Heart right ventricle (tissue), 16 donors: ENCODE results near the gene MESP1. TPM values are rescaled to one million over a fixed set of nuclear protein-coding genes. Genes with fewer than 3 reads are reported as not detected.

ENCODE experiments used
- ATAC-seq, 8 donors: fragments of 200-7000 bp; cut with Tn5 transposase; one replicate each; pipeline ENCODE4 v1.9.1; 2020; ENCODE audit warnings: mild to moderate bottlenecking in 8 of 8, moderate library complexity in 8 of 8, moderate number of reproducible peaks in 1 of 8
- DNase-seq, 2 donors: peaks; one replicate each; pipeline ENCODE4 v3.0.0-alpha.2; 2020
- H3K27ac ChIP-seq, 10 donors: fragments of 200-600 bp; sonication (generic) in 2 of 10; one replicate each; pipeline versions ENCODE4 v1.5.0 to v1.8.0; 2020 to 2022; ENCODE audit warnings: mild to moderate bottlenecking in 3 of 10
- H3K27me3 ChIP-seq, 7 donors: fragments of 200-600 bp; one replicate each; pipeline ENCODE4 v1.8.0; 2021 to 2022; ENCODE audit warnings: mild to moderate bottlenecking in 2 of 7
- H3K36me3 ChIP-seq, 9 donors: fragments of 200-600 bp; sonication (generic) in 1 of 9; one replicate each; pipeline versions ENCODE4 v1.5.0 to v1.8.0; 2020 to 2022; ENCODE audit warnings: mild to moderate bottlenecking in 2 of 9
- H3K4me1 ChIP-seq, 9 donors: fragments of 200-600 bp; sonication (generic) in 1 of 9; one replicate each; pipeline versions ENCODE4 v1.5.0 to v1.8.0; 2020 to 2022; ENCODE audit warnings: mild to moderate bottlenecking in 4 of 9
- H3K4me3 ChIP-seq, 10 donors: fragments of 200-600 bp; sonication (generic) in 2 of 10; one replicate each; pipeline versions ENCODE4 v1.5.0 to v1.8.0; 2020 to 2022; ENCODE audit warnings: mild to moderate bottlenecking in 7 of 10, moderate library complexity in 2 of 10
- H3K9me3 ChIP-seq, 11 donors: fragments of 200-600 bp in 10 of 11; sonication (generic) in 2 of 11; one replicate each; pipeline versions ENCODE4 v1.5.0 to v1.8.0; 2013 to 2022; ENCODE audit warnings: mild to moderate bottlenecking in 2 of 11, control low read depth in 1 of 11, moderate library complexity in 1 of 11
- WGBS, 2 donors: extraction: QIAGEN DNeasy Blood & Tissue Kit; methylation state at CpG; one replicate each; pipeline ENCODE4 v1.1.7; 2013; ENCODE audit warnings: inconsistent platforms in 1 of 2; 5-methylcytosine and 5-hydroxymethylcytosine counted together
- intact Hi-C, 10 donors: fragments of 100-400 bp; cut with DNase I; formaldehyde crosslinking; loops; one replicate each; pipeline versions ENCODE4 v1.11.1 to v1.14.2; 2022
- polyA plus RNA-seq, 2 donors: library from polyadenylated mRNA; stranded (reverse); fragments of 200-250 nt; gene quantifications; one replicate each; pipeline ENCODE4 v1.2.3, GENCODE V29; 2013
- total RNA-seq, 10 donors: library from RNA; stranded (reverse); fragmentation: NEBNext Ultra II Directional in 3 of 10; extraction: Animal tissue kit (Norgen Biotek cat#: 25700) in 3 of 10; gene quantifications; one replicate each; pipeline versions ENCODE4 v1.2.1 to v1.2.4, GENCODE V29; 2021 to 2023
- TF ChIP-seq, protein P1 (sequence below), 9 donors: fragments of 200-600 bp; sonication (generic) in 2 of 9; IDR thresholded peaks; one replicate each; pipeline versions ENCODE4 v1.5.0 to v1.8.0; 2021 to 2022; ENCODE audit warnings: antibody characterized with exemption in 9 of 9, mild to moderate bottlenecking in 5 of 9, moderate library complexity in 1 of 9
- donor health status: Arrhythmogenic right ventricular cardiomyopathy.
- donor health status: ischemic (EF 13 %, LVEDD 7.1; RV severe dilation, severe dysfunction).
- donor health status: healthy with polysubstance abuse.
- donor health status: DM: no; HTN: yes; CAD: no.
- donor health status: DM: no; HTN: no; CAD: no.
- donor health status: ischemic (EF 25% LVEDD 6.9; RV normal size, moderate dysfunction).
- donor health status: ischemic (EF 25% LVEDD 5.7; RV mildly dilated, moderate dysfunction).
- donor health status: healthy.
- donor health status: DM: yes; HTN: yes; CAD: no.
- donor health status: Ischemic cardiomyopathy.
- donor health status: ischemic (EF 35%, LVEDD 5.7; RV mildly dilated, moderate dysfunction).
- donor health status: nonischemic (EF 11% LVEDD 7.7; RV severe dilation, severe dysfunction).
- donor health status: DM: yes; HTN: yes; CAD: no.
- donor health status: PGD.
- donor health status: ischemic (EF 29% LVEDD 5.4; RV normal size, mild dysfunction).
- donor health status: nonischemic (EF 23%, LVEDD 6.1; RV moderate dilation, normal function).

The MESP1 gene
- total and polyA plus RNA-seq, 12 donors = 1.3 to 9.2 (median 5.6) TPM

DNA sequence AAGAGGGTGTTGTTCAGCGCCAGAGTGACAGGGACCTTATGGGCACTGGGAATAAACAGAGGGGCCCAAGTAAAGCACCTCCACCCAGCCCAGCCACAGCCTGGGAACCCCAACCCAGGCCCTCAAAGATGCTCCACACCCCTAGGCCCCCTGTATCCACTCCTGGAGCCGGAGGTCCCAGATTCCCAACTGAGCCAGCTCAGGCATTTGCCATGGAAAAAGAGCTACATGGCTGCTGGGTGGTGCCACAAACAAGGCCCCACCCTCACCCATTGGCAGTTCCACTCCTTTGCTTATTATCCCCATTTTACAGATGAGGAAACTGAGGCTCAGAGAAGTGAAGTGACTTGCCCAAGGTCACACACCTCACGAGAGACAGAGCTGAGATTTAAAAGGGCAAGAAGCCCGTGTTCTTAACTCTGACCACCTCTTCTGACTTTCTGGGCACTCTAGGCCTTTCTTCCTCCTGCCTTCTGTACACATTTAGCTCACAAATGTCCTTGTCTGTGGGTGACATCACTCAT, 46.7 kb upstream of the MESP1 start:
- peaks cover 0 to 16% (median 10%) of the 10 kb centered on the region in 9 donors for H3K4me1 ChIP-seq
- peaks cover 0 to 78% (median 0%) of the 10 kb centered on the region in 9 donors for H3K36me3 ChIP-seq
- 92 to 94% methylated on average over 4 of the region's 4 CpGs for WGBS, 2 donors
- H3K27ac ChIP-seq = no peak overlapping the region
- peaks cover 0 to 11% (median 0%) of the 10 kb centered on the region in 11 donors for H3K9me3 ChIP-seq
- intact Hi-C loops = no loop called here
- H3K27me3 ChIP-seq = peaks cover 0 to 5% (median 0%) of the 10 kb centered on the region in 7 donors
- no peak overlapping the region for H3K4me3 ChIP-seq
- ATAC-seq (no peak), DNase-seq (no peak)
- TF ChIP-seq, protein P1, sequence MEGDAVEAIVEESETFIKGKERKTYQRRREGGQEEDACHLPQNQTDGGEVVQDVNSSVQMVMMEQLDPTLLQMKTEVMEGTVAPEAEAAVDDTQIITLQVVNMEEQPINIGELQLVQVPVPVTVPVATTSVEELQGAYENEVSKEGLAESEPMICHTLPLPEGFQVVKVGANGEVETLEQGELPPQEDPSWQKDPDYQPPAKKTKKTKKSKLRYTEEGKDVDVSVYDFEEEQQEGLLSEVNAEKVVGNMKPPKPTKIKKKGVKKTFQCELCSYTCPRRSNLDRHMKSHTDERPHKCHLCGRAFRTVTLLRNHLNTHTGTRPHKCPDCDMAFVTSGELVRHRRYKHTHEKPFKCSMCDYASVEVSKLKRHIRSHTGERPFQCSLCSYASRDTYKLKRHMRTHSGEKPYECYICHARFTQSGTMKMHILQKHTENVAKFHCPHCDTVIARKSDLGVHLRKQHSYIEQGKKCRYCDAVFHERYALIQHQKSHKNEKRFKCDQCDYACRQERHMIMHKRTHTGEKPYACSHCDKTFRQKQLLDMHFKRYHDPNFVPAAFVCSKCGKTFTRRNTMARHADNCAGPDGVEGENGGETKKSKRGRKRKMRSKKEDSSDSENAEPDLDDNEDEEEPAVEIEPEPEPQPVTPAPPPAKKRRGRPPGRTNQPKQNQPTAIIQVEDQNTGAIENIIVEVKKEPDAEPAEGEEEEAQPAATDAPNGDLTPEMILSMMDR (IDR thresholded peaks at IDR 0.05) = no peak

- Histone ChIP-seq H3K4me3 (no peak overlapping the region), H3K36me3 (peaks cover 0 to 79% (median 0%) of the 10 kb centered on the region in 9 donors), H3K27ac (no peak overlapping the region), H3K9me3 (peaks cover 0 to 11% (median 0%) of the 10 kb centered on the region in 11 donors), H3K27me3 (no peaks in the 10 kb centered on the region), H3K4me1 (peaks cover 0 to 16% (median 10%) of the 10 kb centered on the region in 9 donors)
- ATAC-seq (no peak), DNase-seq (no peak)
- intact Hi-C loops = loop anchor here in 1 of 10 donors (2.0 kb wide), 1 partner anchor 33 kb away; no protein-coding TSS in a partner anchor
- TF ChIP-seq, protein P1 (IDR thresholded peaks at IDR 0.05) = no peak
Measured at GRCh38 chr15:89795996-89796395, 44.9 kb upstream of the MESP1 start.

DNA sequence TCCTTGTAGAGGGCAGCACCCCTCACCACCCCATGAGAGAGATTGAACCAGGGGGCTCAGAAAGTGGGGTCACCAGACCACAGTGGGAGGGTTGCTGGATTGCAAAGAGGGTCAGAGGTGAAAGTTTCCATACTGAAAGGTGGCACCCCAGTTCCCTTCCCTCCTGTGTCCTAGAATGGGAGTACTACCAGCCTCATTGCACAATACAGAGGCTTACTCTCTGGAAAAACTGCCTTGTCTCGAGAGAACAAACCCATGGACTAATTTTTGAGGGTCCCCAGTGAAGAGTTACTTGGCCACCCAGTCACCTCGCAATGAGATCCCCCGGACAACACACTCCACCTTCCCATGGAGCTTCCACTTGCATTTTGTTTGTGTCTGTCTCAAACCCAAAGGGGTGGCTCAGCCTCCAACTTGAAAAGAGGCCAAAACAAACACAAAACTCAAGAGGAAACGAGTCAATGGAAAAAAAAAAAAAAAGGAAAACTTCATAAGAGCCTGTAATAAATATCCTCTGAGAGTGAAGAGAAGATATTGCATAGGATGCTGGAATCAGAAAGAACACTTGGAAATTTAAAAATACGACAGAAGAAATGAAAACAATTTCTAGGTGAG, 43.7 kb upstream of the MESP1 start:
- intact Hi-C loops = loop anchor here in 1 of 10 donors (2.0 kb wide), 1 partner anchor 34 kb away; no protein-coding TSS in a partner anchor
- ATAC-seq = peak in 6 of 8 donors; percentile 28 to 76 (median 60)
- Histone ChIP-seq H3K36me3 (peaks cover 0 to 79% (median 0%) of the 10 kb centered on the region in 9 donors), H3K4me1 (peaks cover 0 to 16% (median 10%) of the 10 kb centered on the region in 9 donors), H3K27ac (peak overlapping the region in 4 of 10 donors; percentile 16 to 59 (median 36)), H3K9me3 (peaks cover 0 to 11% (median 0%) of the 10 kb centered on the region in 11 donors), H3K4me3 (no peak overlapping the region), H3K27me3 (no peaks in the 10 kb centered on the region)
- TF ChIP-seq, protein P1 (IDR thresholded peaks at IDR 0.05) = no peak
- WGBS, 2 donors = 25 to 35% methylated on average over 5 of the region's 5 CpGs
- peak in 1 of 2 donors; percentile 54 for DNase-seq

GRCh38 chr15:89792106-89792805, 41.2 kb upstream of the MESP1 start:
- WGBS, 2 donors = 96 to 97% methylated on average over 22 of the region's 22 CpGs
- Histone ChIP-seq H3K9me3 (peaks cover 0 to 24% (median 4%) of the 10 kb centered on the region in 11 donors), H3K36me3 (peaks cover 0 to 79% (median 0%) of the 10 kb centered on the region in 9 donors), H3K27me3 (no peaks in the 10 kb centered on the region), H3K4me1 (peaks cover 0 to 16% (median 10%) of the 10 kb centered on the region in 9 donors), H3K27ac (no peak overlapping the region), H3K4me3 (no peak overlapping the region)
- DNase-seq (no peak), ATAC-seq (no peak)
- TF ChIP-seq, protein P1 (IDR thresholded peaks at IDR 0.05) = no peak
- intact Hi-C loops = no loop called here
